Activated T-cell treated with anti-CD3 and anti-CD28 coated beads for 48 hours (primary cell): ENCODE results near the gene TAS2R39.
"Not testable (repeated sequence)": the region's sequence is repeated elsewhere in the genome, so short reads cannot be mapped to it uniquely, and the experiment has no call there.

Experiments used
- DNase-seq: peaks from one replicate; pipeline ENCODE4 v3.0.0-alpha.2; 2020; ENCODE audit warnings: low read depth

Gene TAS2R39

DNA sequence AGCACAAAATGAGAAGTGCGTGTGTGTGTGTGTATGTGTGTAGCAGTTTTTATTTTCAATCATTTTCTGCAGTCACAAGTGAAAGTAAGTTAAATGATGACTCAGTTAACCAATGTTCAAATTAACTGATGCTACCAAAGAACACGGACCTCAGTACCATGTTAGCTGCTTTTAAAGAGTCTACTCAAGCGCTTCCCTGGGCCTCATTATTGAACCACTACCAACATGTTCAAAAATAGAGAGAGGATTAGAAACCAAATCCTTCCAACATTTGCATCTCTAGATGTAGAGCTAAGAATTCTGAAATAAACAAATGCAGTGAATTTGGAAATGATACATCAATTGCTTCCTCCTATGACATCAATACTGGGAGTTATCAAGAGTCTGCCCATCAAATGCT, at the start of gene TAS2R39:
Gene TAS2R39 (plus strand): TSS at position 396 of the 400 bp plus-strand sequence. CDS start 0 bp downstream, at position 396.
- DNase-seq = no peak

GRCh38 chr7:143147070-143147469, 36.1 kb upstream of the TAS2R39 start:
- DNase-seq = no peak

DNA sequence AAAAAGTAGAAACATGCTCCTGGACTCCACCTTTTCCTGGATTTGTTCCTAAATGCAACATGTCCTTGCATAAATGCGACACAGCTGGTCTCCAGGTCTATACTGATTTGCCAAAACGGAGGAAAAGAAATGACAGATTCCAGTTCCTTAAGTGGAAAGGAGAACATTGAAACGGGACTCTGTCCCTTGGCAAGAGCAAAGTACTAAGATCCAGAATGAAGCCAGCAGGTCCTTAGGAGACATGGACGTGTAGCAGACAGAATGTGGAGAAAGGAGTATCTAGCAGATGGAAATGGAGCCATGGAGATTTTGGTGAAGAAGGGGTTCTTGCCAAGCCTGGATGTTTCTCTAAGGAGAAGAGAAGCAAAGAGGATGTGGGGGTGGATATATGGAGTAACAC, 35.2 kb upstream of the TAS2R39 start:
- no peak for DNase-seq

DNA sequence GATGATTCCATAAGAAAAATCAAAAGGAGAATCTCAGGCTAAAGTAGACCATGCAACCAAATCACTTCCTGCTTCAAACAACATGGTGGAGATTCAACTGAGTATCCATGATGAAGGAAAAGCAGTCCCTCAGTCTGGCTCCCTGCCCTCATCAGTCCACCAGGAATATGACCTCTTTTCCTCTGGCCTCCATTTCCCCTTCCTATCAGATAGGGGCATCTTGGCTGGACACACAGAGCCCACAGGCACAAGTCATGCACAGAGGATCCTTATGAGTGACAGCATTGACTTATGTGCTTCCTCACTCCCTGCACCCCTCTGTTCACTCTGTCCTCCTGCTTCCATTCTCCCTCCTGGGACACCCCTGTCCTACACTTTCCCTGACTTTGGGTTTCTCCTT, 34.6 kb upstream of the TAS2R39 start:
- DNase-seq = no peak

GRCh38 chr7:143150696-143151095, 32.5 kb upstream of the TAS2R39 start:
- DNase-seq = not testable (repeated sequence)

- not testable (repeated sequence) for DNase-seq
These were observed 24.6 kb upstream of the TAS2R39 start for GRCh38 chr7:143158617-143159016.

DNA sequence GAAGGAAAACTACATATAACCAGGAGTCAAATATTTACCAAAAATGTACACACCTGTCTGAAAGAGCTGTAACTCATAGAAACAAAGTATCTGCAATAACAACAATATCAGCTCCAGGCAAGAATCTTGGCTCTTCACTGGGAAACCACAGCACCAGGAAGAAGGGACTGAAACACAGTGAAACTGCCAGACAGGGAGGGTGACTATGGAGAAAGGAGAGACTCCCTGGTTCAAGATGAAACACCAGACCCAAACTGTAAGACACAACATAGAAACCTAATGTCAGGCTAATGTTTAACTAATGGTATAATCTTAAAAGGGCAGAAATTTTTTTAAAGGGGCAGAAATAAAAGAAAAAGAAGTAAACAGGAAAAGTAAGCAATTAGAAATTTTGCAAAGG, 11.5 kb upstream of the TAS2R39 start:
- no peak for DNase-seq

- no peak for DNase-seq
These were observed 10.9 kb upstream of the TAS2R39 start for GRCh38 chr7:143172354-143172753.

DNA sequence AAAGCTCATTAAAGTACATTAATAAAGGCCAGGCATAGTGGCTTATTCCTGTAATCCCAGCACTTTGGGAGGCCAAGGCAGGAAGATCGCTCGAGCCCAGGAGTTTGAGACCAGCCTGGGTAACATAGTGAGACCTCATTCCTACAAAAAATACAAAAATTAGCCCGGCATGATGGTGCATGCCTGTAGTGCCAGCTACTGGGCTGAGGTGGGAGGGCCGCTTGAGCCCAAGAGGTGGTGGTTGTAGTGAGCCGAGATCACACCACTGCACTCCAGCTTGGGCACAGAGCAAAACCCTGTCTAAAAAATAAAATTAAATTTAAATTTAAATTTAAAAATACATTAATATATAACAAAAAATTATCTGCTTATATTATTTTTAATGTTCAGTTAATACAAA, 7.1 kb upstream of the TAS2R39 start:
- DNase-seq = no peak

DNA sequence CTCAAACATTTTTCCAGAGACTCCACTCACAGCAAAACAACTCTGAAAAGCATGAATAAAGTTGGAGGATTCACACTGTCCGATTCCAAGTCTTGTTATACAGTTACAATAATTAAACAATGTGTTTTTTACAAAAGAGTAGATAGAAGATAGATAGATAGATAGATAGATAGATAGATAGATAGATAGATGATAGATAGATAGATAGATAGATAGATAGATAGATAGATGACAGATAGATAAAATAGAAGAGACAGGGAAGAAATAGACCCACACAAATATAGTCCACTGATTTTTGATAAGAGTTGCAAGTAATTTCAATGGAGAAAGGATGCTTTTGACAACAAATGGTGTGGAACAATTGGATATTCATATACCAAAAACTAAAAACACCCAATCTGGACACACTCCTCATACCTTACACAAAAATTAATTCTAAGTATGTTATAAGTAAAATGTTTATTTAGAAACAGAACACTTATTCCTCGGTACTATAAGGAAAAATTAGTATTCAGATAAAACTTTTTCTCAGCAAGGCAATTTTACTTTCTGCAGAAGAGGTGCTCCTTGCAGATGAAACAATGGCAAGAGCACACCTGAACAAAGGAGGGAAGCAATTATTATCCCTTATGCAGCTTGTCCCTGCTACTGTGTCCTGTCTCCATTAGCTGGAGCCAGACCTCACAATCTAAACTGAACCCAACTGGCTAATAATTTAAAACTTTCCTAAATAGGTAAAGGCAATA, 5.7 kb upstream of the TAS2R39 start:
- no peak for DNase-seq

- DNase-seq = not testable (repeated sequence)
These were observed 2.4 kb upstream of the TAS2R39 start for GRCh38 chr7:143180771-143181170.

- no peak for DNase-seq
These were observed 1.9 kb upstream of the TAS2R39 start for GRCh38 chr7:143181349-143181748.

DNA sequence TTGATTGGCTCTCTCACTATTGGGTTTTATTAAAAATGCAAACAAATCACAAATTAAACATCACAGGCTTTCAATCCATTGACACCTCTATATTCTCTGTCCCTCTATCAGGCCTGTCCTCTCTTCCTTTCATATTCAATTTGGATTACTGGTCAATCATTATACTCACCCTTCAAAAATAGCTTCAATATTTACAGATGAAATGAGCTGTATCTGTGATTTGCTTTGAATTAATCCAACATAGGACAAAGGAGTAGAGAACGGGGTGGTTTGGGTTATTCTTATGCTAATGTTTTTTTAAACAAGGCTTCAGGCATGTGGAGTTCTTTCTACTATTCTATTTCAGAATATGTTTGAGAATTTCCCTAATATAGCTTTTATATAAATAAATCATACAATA, 2.3 kb downstream of the TAS2R39 start:
- DNase-seq = no peak

DNA sequence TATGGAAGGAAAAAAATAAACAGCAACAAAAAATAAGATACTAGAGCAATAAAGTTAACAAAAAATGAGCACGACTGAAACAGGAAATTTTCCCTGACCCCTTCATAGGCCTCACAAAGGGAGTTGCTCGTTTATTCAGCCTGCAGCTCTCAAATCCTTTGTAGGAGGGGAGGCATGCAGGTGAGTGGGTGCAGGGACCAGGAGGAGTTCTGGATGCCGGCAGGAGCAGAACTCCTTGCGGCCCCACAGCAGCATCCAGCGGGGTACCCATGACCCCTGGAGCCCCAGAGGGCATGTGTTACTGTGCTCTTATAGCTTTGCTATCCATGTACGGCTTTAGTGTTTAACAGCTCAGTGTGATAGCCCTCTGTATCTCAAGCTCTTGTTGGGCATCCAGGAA, 5.8 kb downstream of the TAS2R39 start:
- DNase-seq = no peak

DNA sequence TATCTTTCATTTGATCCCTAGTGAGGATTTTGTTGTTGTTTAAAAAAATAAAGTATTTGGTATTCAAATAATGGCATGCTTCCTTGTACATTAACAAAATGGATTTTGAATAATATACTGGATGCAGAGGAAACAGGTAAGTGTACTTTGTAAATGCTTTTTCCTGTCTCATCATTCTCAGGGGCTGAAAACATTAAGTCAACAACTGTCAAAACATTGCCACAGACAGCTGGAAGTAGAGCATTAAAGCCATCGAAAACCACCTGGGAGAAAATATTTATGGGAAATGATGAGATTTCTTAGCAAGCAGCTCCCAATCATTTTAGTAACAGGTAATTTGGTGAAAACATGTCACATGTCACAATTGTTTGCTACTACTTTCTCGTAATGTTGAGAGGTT, 10.7 kb downstream of the TAS2R39 start:
- DNase-seq = no peak

- DNase-seq = no peak
These were observed 15.8 kb downstream of the TAS2R39 start for GRCh38 chr7:143199040-143199439.

GRCh38 chr7:143202161-143202560, 18.9 kb downstream of the TAS2R39 start:
- no peak for DNase-seq

- DNase-seq = no peak
These were observed 20.2 kb downstream of the TAS2R39 start for GRCh38 chr7:143203386-143203785.

GRCh38 chr7:143205560-143206293, 22.5 kb downstream of the TAS2R39 start:
- no peak for DNase-seq

DNA sequence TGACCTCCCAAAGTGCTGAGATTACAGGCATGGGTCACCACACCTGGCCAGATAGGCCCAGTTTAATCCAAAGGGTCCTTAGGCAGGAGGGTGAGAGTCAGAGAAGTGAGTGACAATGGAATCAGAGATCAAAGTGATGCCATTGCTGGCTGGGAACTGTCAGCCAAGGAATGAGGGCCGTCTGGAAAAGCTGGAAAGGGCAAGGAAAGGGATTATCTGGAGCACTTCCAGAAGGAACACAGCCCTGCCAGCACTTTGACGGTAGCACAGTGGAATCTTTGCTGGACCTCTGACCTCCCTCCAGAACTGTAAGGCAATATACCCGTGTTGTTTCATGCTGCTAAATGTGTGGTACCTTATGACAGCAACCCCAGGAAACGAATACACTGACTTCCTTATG, 27.3 kb downstream of the TAS2R39 start:
- DNase-seq = no peak

DNA sequence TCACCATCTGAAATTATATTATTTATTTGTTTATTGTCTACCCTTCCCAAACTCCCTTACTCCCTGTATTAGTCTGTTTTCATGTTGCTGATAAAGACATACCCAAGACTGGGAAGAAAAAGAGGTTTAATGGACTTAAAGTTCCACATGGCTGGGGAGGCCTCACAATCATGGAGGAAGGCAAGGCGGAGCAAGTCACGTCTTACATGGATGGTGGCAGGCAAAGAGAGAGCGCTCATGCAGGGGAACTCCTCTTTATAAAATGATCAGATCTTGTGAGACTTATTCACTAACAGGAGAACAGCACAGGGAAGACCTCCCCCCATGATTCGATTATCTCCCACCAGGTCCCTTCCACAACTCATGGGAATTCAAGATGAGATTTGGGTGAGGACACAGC, 30.3 kb downstream of the TAS2R39 start:
- not testable (repeated sequence) for DNase-seq

DNA sequence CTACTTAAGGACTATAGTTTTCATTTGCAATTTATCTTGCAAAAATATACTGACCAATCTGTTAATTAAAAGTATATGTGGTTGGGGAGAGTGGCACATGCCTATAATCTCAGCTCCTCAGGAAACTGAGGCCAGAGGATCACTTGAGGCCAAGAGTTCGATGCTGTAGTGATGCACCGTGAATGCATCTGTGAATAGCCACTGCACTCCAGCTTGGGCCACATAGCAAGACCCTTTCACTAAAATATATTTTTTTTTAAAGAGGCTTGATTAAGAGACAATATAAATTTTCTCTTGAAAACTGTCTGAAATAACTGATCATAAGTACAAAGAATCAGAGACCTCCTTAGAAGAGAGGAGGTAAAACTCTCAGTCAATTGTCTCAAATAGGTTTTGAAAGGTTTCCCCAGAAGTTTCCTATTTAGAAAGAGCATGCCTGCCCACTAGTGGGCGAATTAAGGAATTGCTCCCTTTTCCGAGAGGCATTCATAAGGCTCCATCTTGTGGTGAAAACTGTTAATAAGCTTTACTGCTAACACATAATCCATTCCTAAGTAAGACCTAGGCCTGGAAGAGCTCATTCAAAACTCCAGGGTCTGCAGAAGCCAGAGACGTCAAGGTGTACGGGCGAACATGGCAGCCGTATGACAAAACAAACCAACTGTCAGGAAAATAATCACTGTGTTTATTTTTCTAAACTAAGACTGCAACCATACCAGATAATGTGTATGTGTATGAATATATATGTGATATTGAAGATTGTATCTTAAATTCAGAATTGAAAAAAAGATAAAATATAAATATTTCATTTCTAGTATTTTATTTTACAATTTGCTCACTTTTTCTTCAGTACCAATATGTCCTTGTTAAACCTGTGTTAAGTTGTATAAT, 31.8 kb downstream of the TAS2R39 start:
- peak; percentile 19 for DNase-seq

DNA sequence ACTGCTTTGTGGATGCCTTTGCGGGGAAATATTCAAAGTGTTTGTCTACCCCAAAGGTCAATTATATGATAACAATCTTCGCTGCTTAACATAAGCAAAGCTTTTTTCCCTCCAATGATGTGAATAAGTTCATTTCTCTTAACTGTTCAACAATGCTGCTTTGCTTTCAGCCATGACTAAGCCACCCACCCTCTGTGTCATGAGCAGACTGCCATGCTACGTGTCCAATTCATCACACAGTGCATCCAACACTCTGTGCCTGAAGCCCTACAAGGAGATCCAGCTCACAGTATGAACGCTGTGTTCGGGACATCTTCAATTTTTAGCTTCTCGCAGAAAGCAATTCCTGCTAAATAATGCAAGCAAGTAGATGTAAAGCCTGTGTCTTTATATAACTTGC, 32.9 kb downstream of the TAS2R39 start:
- no peak for DNase-seq
